ENCODE data around the gene THBS3. TPM values are rescaled to one million over a fixed set of nuclear protein-coding genes. Genes with fewer than 3 reads are reported as not detected.

The THBS3 gene
- total and polyA plus RNA-seq, 9 of the 15 experiments (the other 6 are each of a cell fraction or from before 2014, with no cell fraction given) = 0.59 to 8.3 (median 3.2) TPM

- 0 out of 4 replicates have a peak, but pooled peaks of 1 of the 2 experiments have one; percentile 21 for TF ChIP-seq KDM4B (IDR thresholded peaks at IDR 0.05; ENCODE audit: borderline replicate concordance in 2 of 2, low read depth in 1 of 2)
- TF ChIP-seq EHMT2 (IDR thresholded peaks at IDR 0.05) = no peak
- TF ChIP-seq HES1 (IDR thresholded peaks at IDR 0.05; ENCODE audit: low read depth) = peak; percentile 36; the same call in 1 of the 2 replicates
- no peak for TF ChIP-seq CAMTA2 (CRISPR knock-in tag; conservative IDR thresholded peaks at IDR 0.05)
- TF ChIP-seq PML (IDR thresholded peaks at IDR 0.05; ENCODE audit: low read length) = peak; percentile 81
- TF ChIP-seq RBM25 (IDR thresholded peaks at IDR 0.05; ENCODE audit: low read depth, low read length, severe bottlenecking) = peak; percentile 72
- TF ChIP-seq ELF1 (tag; IDR thresholded peaks at IDR 0.05) = peak; percentile 48; the same call in 1 of the 2 replicates
- no peak for TF ChIP-seq ILF3 (IDR thresholded peaks at IDR 0.05; ENCODE audit: borderline replicate concordance)
- no peak for TF ChIP-seq IRF9 (tag; IDR thresholded peaks at IDR 0.05)
- peak; percentile 98 for TF ChIP-seq RB1 (IDR thresholded peaks at IDR 0.05; ENCODE audit: low read depth)
- TF ChIP-seq ZBTB40 (IDR thresholded peaks at IDR 0.05) = peak; percentile 41
- TF ChIP-seq ZBTB40 (CRISPR knock-in tag; IDR thresholded peaks at IDR 0.05) = no peak
- no peak for TF ChIP-seq NFE2 (IDR thresholded peaks at IDR 0.05; ENCODE audit: low read depth)
- TF ChIP-seq HBP1 (CRISPR knock-in tag; IDR thresholded peaks at IDR 0.05) = 0 out of 2 replicates have a peak, but pooled peaks have one; percentile 58
- TF ChIP-seq MAX (CRISPR knock-in tag; IDR thresholded peaks at IDR 0.05) = peak; percentile 38
These were observed 19.8 kb upstream of the THBS3 start (continued) for GRCh38 chr1:155227261-155228095.
